Kidney tubule cell (primary cell): ENCODE data around the gene KCNT1.
A peak's percentile ranks its signal among the peaks of the same experiment; 100 is the strongest.

Source experiments
- DNase-seq: peaks from one replicate; pipeline ENCODE4 v3.0.0-alpha.2; 2018; ENCODE audit warnings: low spot score

Gene KCNT1

GRCh38 chr9:135673941-135674340 is 28.0 kb upstream of the KCNT1 start:
- no peak for DNase-seq

- no peak for DNase-seq
These were observed 27.0 kb upstream of the KCNT1 start for GRCh38 chr9:135674977-135675376.

GRCh38 chr9:135676891-135677290 is 25.1 kb upstream of the KCNT1 start:
- DNase-seq = no peak

GRCh38 chr9:135677641-135678168 is 24.3 kb upstream of the KCNT1 start:
- DNase-seq = no peak

- no peak for DNase-seq
These were observed 23.6 kb upstream of the KCNT1 start for GRCh38 chr9:135678236-135679017.

- no peak for DNase-seq
These were observed 21.9 kb upstream of the KCNT1 start for GRCh38 chr9:135680056-135680455.

GRCh38 chr9:135681161-135681560 is 20.8 kb upstream of the KCNT1 start:
- DNase-seq = no peak

GRCh38 chr9:135683401-135684034 is 18.5 kb upstream of the KCNT1 start:
- no peak for DNase-seq

GRCh38 chr9:135684691-135685090 is 17.3 kb upstream of the KCNT1 start:
- DNase-seq = no peak

GRCh38 chr9:135687216-135687615 is 14.8 kb upstream of the KCNT1 start:
- no peak for DNase-seq

GRCh38 chr9:135689011-135689410 is 13.0 kb upstream of the KCNT1 start:
- no peak for DNase-seq

- no peak for DNase-seq
These were observed 11.0 kb upstream of the KCNT1 start for GRCh38 chr9:135690836-135691570.

GRCh38 chr9:135692410-135692809 is 9.6 kb upstream of the KCNT1 start:
- DNase-seq = peak; percentile 6

- DNase-seq = no peak
These were observed 8.7 kb upstream of the KCNT1 start for GRCh38 chr9:135693265-135693664.

GRCh38 chr9:135693771-135694170 is 8.2 kb upstream of the KCNT1 start:
- DNase-seq = no peak

- DNase-seq = no peak
These were observed 7.6 kb upstream of the KCNT1 start for GRCh38 chr9:135694414-135694813.

GRCh38 chr9:135695036-135695435 is 6.9 kb upstream of the KCNT1 start:
- no peak for DNase-seq

GRCh38 chr9:135695642-135696041 is 6.3 kb upstream of the KCNT1 start:
- no peak for DNase-seq

- no peak for DNase-seq
These were observed 5.5 kb upstream of the KCNT1 start for GRCh38 chr9:135696446-135696845.

- DNase-seq = no peak
These were observed 4.8 kb upstream of the KCNT1 start for GRCh38 chr9:135697226-135697625.

- DNase-seq = no peak
These were observed 3.7 kb upstream of the KCNT1 start for GRCh38 chr9:135698236-135698635.

GRCh38 chr9:135698767-135699166 is 3.2 kb upstream of the KCNT1 start:
- DNase-seq = no peak

GRCh38 chr9:135699440-135699839 is 2.5 kb upstream of the KCNT1 start, which contains the start of gene SOHLH1:
Gene SOHLH1 (minus strand): TSS chr9:135699481. CDS start chr9:135699467, 14 bp downstream.
- no peak for DNase-seq
